OCI-M1 (cell line): ENCODE results near the gene MT1H.

Experiments
- DNase-seq: peaks from one replicate; lab custom pipeline; 2025; lab: John Stamatoyannopoulos, UW

The MT1H gene

GRCh38 chr16:56636616-56637413 is 32.8 kb upstream of the MT1H start:
- no peak for DNase-seq

- DNase-seq = no peak
Measured at GRCh38 chr16:56637814-56638750, 31.5 kb upstream of the MT1H start, which contains the start of gene MT1A. Gene MT1A (plus strand): TSS chr16:56638666. CDS start chr16:56638739, 73 bp downstream.

- DNase-seq = no peak
Measured at GRCh38 chr16:56639045-56639444, 30.6 kb upstream of the MT1H start.

GRCh38 chr16:56640076-56640475 is 29.5 kb upstream of the MT1H start:
- DNase-seq = no peak

- no peak for DNase-seq
Measured at GRCh38 chr16:56641166-56641565, 28.4 kb upstream of the MT1H start.

- no peak for DNase-seq
Measured at GRCh38 chr16:56643080-56643778, 26.4 kb upstream of the MT1H start.

GRCh38 chr16:56643833-56644232 is 25.8 kb upstream of the MT1H start:
- no peak for DNase-seq

- no peak for DNase-seq
Measured at GRCh38 chr16:56645311-56645710, 24.3 kb upstream of the MT1H start.

- no peak for DNase-seq
Measured at GRCh38 chr16:56645838-56646237, 23.8 kb upstream of the MT1H start.

GRCh38 chr16:56647641-56648431 is 21.8 kb upstream of the MT1H start:
- DNase-seq = no peak

- no peak for DNase-seq
Measured at GRCh38 chr16:56649271-56649670, 20.3 kb upstream of the MT1H start.

- no peak for DNase-seq
Measured at GRCh38 chr16:56649820-56650219, 19.8 kb upstream of the MT1H start.

GRCh38 chr16:56651586-56651985 is 18.0 kb upstream of the MT1H start, which contains the start of gene MT1B:
Gene MT1B (plus strand): TSS chr16:56651886. CDS start chr16:56651954, 68 bp downstream.
- DNase-seq = no peak

GRCh38 chr16:56652600-56652999 is 17.0 kb upstream of the MT1H start:
- no peak for DNase-seq

- no peak for DNase-seq
Measured at GRCh38 chr16:56653218-56653617, 16.4 kb upstream of the MT1H start.

GRCh38 chr16:56657555-56658326 is 11.9 kb upstream of the MT1H start, which contains the start of gene MT1F:
Gene MT1F (plus strand): TSS chr16:56657959. CDS start chr16:56658059, 100 bp downstream.
- DNase-seq = peak; percentile 42

- no peak for DNase-seq
Measured at GRCh38 chr16:56658327-56658875, 11.2 kb upstream of the MT1H start.

- DNase-seq = no peak
Measured at GRCh38 chr16:56662357-56663354, 7.0 kb upstream of the MT1H start.

- DNase-seq = no peak
Measured at GRCh38 chr16:56664506-56664905, 5.1 kb upstream of the MT1H start.
